IPS-15b (cell line): ENCODE data around the gene MYO1B.

Source experiments
- H3K27me3 ChIP-seq: one replicate; pipeline ENCODE4 v1.6.1; 2013; ENCODE audit warnings: low read length; ENCODE audit not compliant: control insufficient read depth, insufficient read depth
- H3K36me3 ChIP-seq: one replicate; pipeline ENCODE4 v1.6.1; 2013; ENCODE audit warnings: low read length; ENCODE audit not compliant: control insufficient read depth, insufficient read depth
- H3K4me1 ChIP-seq: one replicate; pipeline ENCODE4 v1.6.1; 2013; ENCODE audit warnings: mild to moderate bottlenecking, low read length; ENCODE audit not compliant: control insufficient read depth, insufficient read depth
- H3K4me3 ChIP-seq: one replicate; pipeline ENCODE4 v1.5.1; 2013; ENCODE audit warnings: low read depth, low read length
- H3K9ac ChIP-seq: one replicate; pipeline ENCODE4 v1.6.1; 2013; ENCODE audit warnings: low read depth, mild to moderate bottlenecking, low read length
- H3K9me3 ChIP-seq: one replicate; pipeline ENCODE4 v1.6.1; 2013; ENCODE audit warnings: mild to moderate bottlenecking, low read length; ENCODE audit not compliant: control insufficient read depth, insufficient read depth

Gene MYO1B

GRCh38 chr2:191264647-191265081 is 19.5 kb downstream of the MYO1B start:
- no peaks in the 10 kb centered on the region for H3K9me3 ChIP-seq
- no peaks in the 10 kb centered on the region for H3K36me3 ChIP-seq
- peaks cover 8% of the 10 kb centered on the region for H3K4me1 ChIP-seq
- no peak overlapping the region for H3K4me3 ChIP-seq
- no peaks in the 10 kb centered on the region for H3K27me3 ChIP-seq
- no peak overlapping the region for H3K9ac ChIP-seq

DNA sequence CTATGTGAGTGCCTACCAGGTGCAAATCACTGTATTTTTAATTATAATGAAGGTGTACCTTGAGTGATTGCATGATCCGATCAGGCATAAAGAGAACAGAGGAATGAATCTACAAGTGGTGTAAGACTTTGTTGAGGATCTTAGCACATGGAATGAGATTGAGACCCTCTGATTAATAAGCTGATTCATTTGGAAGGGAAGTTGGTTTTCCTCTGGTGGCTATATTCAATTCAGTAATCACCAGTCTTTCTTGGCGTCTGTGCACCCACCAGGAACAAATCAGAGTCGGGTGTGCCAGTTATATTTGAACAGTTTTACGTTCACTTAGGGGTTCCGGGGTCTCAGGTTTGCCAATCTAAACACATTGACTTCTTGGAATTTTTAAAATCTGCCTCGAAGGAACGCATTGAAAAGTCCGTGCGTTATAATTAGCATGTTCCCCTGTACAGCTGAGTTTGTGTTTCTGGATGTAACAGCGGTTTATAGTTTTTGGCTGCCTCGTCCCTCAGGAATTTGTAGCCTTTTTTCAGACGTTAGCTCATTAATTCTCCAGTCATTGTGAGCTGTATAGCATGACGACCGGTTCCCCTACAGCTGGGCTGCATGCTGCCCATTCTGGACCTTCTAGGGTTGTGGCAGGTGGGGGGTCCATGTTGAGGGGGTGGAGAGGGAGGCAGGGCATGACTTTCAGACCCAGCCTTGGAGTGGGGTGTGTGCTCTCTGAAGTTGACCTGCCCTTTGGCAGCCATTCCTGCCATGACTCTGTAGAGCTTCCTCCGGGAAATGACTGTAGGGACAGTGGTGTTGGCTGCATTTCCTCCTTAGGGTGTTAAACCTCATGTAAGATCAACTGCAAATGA is 20.3 kb downstream of the MYO1B start:
- H3K27me3 ChIP-seq: no peaks in the 10 kb centered on the region
- no peak overlapping the region for H3K4me3 ChIP-seq
- no peak overlapping the region for H3K9ac ChIP-seq
- H3K9me3 ChIP-seq: no peaks in the 10 kb centered on the region
- peaks cover 10% of the 10 kb centered on the region for H3K4me1 ChIP-seq
- no peaks in the 10 kb centered on the region for H3K36me3 ChIP-seq

- Histone ChIP-seq H3K27me3 (no peaks in the 10 kb centered on the region), H3K4me3 (no peak overlapping the region), H3K36me3 (no peaks in the 10 kb centered on the region), H3K9ac (no peak overlapping the region), H3K9me3 (no peaks in the 10 kb centered on the region), H3K4me1 (peaks cover 15% of the 10 kb centered on the region)
These were observed 21.0 kb downstream of the MYO1B start for GRCh38 chr2:191266201-191266600.

- Histone ChIP-seq H3K4me3 (no peak overlapping the region), H3K4me1 (peaks cover 15% of the 10 kb centered on the region), H3K36me3 (no peaks in the 10 kb centered on the region), H3K9me3 (no peaks in the 10 kb centered on the region), H3K27me3 (no peaks in the 10 kb centered on the region), H3K9ac (no peak overlapping the region)
These were observed 23.4 kb downstream of the MYO1B start for GRCh38 chr2:191268596-191268995.

GRCh38 chr2:191270306-191271161 is 25.3 kb downstream of the MYO1B start:
- Histone ChIP-seq H3K9me3 (no peaks in the 10 kb centered on the region), H3K36me3 (no peaks in the 10 kb centered on the region), H3K4me3 (no peak overlapping the region), H3K4me1 (peaks cover 11% of the 10 kb centered on the region), H3K27me3 (no peaks in the 10 kb centered on the region), H3K9ac (no peak overlapping the region)

DNA sequence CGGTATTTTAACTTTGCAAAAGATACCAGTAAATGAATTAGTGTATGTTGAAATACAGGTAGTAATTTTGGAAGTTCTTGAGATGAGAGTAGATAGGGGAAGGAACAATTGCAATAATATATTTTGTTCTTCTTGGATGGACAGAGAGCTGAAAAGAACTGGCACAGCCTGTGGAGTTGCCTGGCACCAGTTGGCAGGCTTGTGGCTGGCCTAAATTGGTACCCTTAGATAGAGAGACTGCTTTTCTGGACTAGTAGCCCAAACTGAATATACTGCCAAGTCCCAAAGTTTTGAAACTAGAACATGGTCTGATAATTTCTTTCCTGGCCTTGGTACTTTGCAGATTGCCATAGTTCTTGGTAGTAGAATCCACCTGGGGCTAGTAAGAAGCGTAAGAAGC is 26.9 kb downstream of the MYO1B start:
- H3K9me3 ChIP-seq: no peaks in the 10 kb centered on the region
- no peaks in the 10 kb centered on the region for H3K36me3 ChIP-seq
- H3K4me1 ChIP-seq: peaks cover 6% of the 10 kb centered on the region
- no peak overlapping the region for H3K9ac ChIP-seq
- H3K4me3 ChIP-seq: no peak overlapping the region
- no peaks in the 10 kb centered on the region for H3K27me3 ChIP-seq

DNA sequence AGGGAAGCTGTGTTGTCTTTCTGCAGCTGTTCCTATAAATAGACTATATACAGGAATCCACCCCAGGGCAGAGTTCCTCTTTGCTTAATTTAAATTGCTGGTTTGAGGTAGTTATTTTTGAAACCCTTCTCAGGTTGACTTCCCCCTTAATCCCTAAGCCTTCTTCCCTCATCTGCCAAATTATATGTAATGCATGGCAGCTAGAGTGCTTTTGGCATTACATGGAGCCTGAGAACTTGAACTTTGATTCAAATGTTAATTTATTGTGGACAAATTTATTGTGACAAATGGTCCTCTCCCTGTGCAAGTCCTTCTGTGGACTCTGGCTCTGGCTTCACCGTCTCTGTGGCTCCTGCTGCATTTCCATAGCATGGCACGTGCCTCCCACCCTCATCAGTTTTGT is 29.2 kb downstream of the MYO1B start:
- no peak overlapping the region for H3K4me3 ChIP-seq
- H3K9me3 ChIP-seq: no peaks in the 10 kb centered on the region
- H3K36me3 ChIP-seq: no peaks in the 10 kb centered on the region
- no peaks in the 10 kb centered on the region for H3K27me3 ChIP-seq
- H3K4me1 ChIP-seq: peaks cover 10% of the 10 kb centered on the region
- H3K9ac ChIP-seq: no peak overlapping the region

DNA sequence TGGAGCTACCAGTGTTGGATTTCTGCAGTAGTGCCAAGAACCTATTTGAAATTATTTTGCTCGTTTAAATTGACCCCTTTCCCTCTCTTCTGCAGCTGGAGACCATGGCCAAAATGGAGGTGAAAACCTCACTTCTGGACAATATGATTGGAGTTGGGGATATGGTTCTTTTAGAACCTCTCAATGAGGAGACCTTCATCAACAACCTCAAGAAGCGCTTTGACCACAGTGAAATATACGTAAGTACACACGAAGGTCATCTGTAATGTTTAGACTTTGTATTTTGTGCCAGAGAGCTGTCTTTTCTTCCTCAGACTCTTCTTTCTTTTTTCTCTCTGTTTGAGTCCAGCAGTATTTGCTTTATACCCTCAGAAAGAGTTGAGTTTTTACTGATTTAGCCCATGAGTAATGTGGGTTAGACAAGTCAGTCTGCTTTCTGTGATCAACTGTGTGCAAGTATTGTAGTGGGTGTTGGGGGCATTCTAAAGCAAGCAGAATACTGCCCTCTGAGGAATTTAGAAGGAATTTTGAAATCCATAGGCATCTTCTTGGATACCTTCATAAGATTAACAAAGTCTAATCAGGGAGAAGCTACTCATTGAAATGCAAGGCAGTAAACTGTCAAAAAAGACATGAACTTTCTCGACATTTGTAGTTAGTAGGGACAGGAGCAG is 31.7 kb downstream of the MYO1B start:
- Histone ChIP-seq H3K9me3 (no peaks in the 10 kb centered on the region), H3K4me3 (no peak overlapping the region), H3K4me1 (peaks cover 7% of the 10 kb centered on the region), H3K9ac (no peak overlapping the region), H3K27me3 (no peaks in the 10 kb centered on the region), H3K36me3 (no peaks in the 10 kb centered on the region)

GRCh38 chr2:191280290-191280689 is 35.1 kb downstream of the MYO1B start:
- H3K4me3 ChIP-seq: no peak overlapping the region
- no peaks in the 10 kb centered on the region for H3K9me3 ChIP-seq
- H3K9ac ChIP-seq: no peak overlapping the region
- H3K36me3 ChIP-seq: no peaks in the 10 kb centered on the region
- H3K4me1 ChIP-seq: peaks cover 7% of the 10 kb centered on the region
- no peaks in the 10 kb centered on the region for H3K27me3 ChIP-seq

- no peaks in the 10 kb centered on the region for H3K9me3 ChIP-seq
These were observed 35.9 kb downstream of the MYO1B start for GRCh38 chr2:191280834-191281756.

DNA sequence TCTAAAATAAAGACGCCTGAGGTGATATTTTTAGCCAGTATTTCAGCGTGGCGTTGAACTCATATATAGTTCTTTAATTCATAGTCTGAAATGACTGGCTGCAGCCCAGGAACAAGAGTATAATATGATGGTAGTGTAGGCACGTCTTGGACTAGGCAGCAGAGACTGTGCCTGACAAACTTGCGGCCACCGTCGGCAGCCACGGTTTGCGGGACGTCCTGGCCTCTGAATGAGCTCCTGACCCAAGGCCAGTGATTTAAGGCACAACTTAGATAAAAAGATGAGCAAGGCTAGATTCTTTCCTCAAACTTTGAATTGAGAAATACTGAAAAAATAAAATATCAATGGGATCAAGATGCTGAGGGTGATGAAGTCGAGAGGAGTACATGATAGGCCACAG is 40.0 kb downstream of the MYO1B start:
- no peak overlapping the region for H3K9ac ChIP-seq
- no peaks in the 10 kb centered on the region for H3K36me3 ChIP-seq
- no peak overlapping the region for H3K4me3 ChIP-seq
- H3K4me1 ChIP-seq: peaks cover under 1% of the 10 kb centered on the region
- H3K27me3 ChIP-seq: no peaks in the 10 kb centered on the region
- no peaks in the 10 kb centered on the region for H3K9me3 ChIP-seq

More at GRCh38 chr2:191280834-191281756, 35.9 kb downstream of the MYO1B start:
- Histone ChIP-seq H3K27me3 (no peaks in the 10 kb centered on the region), H3K4me3 (no peak overlapping the region), H3K36me3 (no peaks in the 10 kb centered on the region), H3K9ac (no peak overlapping the region), H3K4me1 (peaks cover 7% of the 10 kb centered on the region)
